Trophoblast cell (in vitro differentiated cells and primary cell): ENCODE data around the gene POU3F3.

Experiments used
- DNase-seq, 2 donors: peaks; one replicate each; pipeline ENCODE4 v3.0.0-alpha.2; 2016
- H2AFZ ChIP-seq: 2 replicates; pipeline ENCODE4 v1.6.1; 2013; ENCODE audit warnings: low read length, moderate library complexity, mild to moderate bottlenecking; ENCODE audit not compliant: insufficient read depth, poor library complexity
- H2AK5ac ChIP-seq: 2 replicates; pipeline ENCODE4 v1.6.1; 2013; ENCODE audit warnings: mild to moderate bottlenecking, low read length
- H2BK120ac ChIP-seq: 2 replicates; pipeline ENCODE4 v1.6.1; 2013; ENCODE audit warnings: low read length, mild to moderate bottlenecking, moderate library complexity; ENCODE audit not compliant: insufficient read depth, poor library complexity
- H2BK12ac ChIP-seq: 2 replicates; pipeline ENCODE4 v1.6.1; 2013; ENCODE audit warnings: mild to moderate bottlenecking, low read length, moderate library complexity
- H2BK5ac ChIP-seq: 2 replicates; pipeline ENCODE4 v1.6.1; 2013; ENCODE audit warnings: low read length, low read depth, moderate library complexity, mild to moderate bottlenecking; ENCODE audit not compliant: poor library complexity
- H3K14ac ChIP-seq: 2 replicates; pipeline ENCODE4 v1.6.1; 2013; ENCODE audit warnings: mild to moderate bottlenecking, low read length
- H3K18ac ChIP-seq: 2 replicates; pipeline ENCODE4 v1.6.1; 2013; ENCODE audit warnings: mild to moderate bottlenecking, low read length
- H3K23ac ChIP-seq: 2 replicates; pipeline ENCODE4 v1.6.1; 2013; ENCODE audit warnings: low read length
- H3K27ac ChIP-seq: 2 replicates; pipeline ENCODE4 v1.5.1; 2013; ENCODE audit warnings: low read depth, mild to moderate bottlenecking, inconsistent platforms, low read length, moderate library complexity
- H3K27me3 ChIP-seq: 2 replicates; pipeline ENCODE4 v1.6.1; 2013; ENCODE audit warnings: inconsistent platforms, mild to moderate bottlenecking, low read length, moderate library complexity; ENCODE audit not compliant: insufficient read depth
- H3K36me3 ChIP-seq, 2 experiments: 1 replicate in 1 of 2; 2 replicates in 1 of 2; pipeline ENCODE4 v1.6.1; 2013; ENCODE audit warnings: low read length in 2 of 2, mild to moderate bottlenecking in 2 of 2, moderate library complexity in 1 of 2; ENCODE audit not compliant: insufficient read depth in 2 of 2, control insufficient read depth in 1 of 2
- H3K4ac ChIP-seq: 2 replicates; pipeline ENCODE4 v1.6.1; 2013; ENCODE audit warnings: low read depth, mild to moderate bottlenecking, low read length, moderate library complexity
- H3K4me1 ChIP-seq, 2 experiments: 1 replicate in 1 of 2; 2 replicates in 1 of 2; pipeline ENCODE4 v1.6.1; 2013; ENCODE audit warnings: low read length in 2 of 2, mild to moderate bottlenecking in 2 of 2, moderate library complexity in 1 of 2; ENCODE audit not compliant: insufficient read depth in 2 of 2, control insufficient read depth in 1 of 2
- H3K4me2 ChIP-seq: 2 replicates; pipeline ENCODE4 v1.6.1; 2013; ENCODE audit warnings: inconsistent platforms, mild to moderate bottlenecking, low read length, moderate library complexity
- H3K4me3 ChIP-seq: 2 replicates; pipeline ENCODE4 v1.5.1; 2013; ENCODE audit warnings: mild to moderate bottlenecking, low read depth, low read length, inconsistent platforms
- H3K79me1 ChIP-seq: one replicate; pipeline ENCODE4 v1.6.1; 2013; ENCODE audit warnings: low read length
- H3K79me2 ChIP-seq: 2 replicates; pipeline ENCODE4 v1.6.1; 2013; ENCODE audit warnings: low read length, mild to moderate bottlenecking; ENCODE audit not compliant: control insufficient read depth, insufficient read depth, poor library complexity
- H3K9ac ChIP-seq: 2 replicates; pipeline ENCODE4 v1.6.1; 2013; ENCODE audit warnings: mild to moderate bottlenecking, low read length
- H3K9me3 ChIP-seq: 2 replicates; pipeline ENCODE4 v1.6.1; 2013; ENCODE audit warnings: low read depth, mild to moderate bottlenecking, control low read depth, inconsistent platforms, low read length; ENCODE audit not compliant: insufficient read depth
- H4K12ac ChIP-seq: 2 replicates; pipeline ENCODE4 v1.6.1; 2013; ENCODE audit warnings: low read depth, mild to moderate bottlenecking, low read length, moderate library complexity
- H4K8ac ChIP-seq: 2 replicates; pipeline ENCODE4 v1.6.1; 2013; ENCODE audit warnings: low read depth, mild to moderate bottlenecking, low read length, moderate library complexity
- H4K91ac ChIP-seq: one replicate; pipeline ENCODE4 v1.6.1; 2013; ENCODE audit warnings: low read depth, mild to moderate bottlenecking, low read length, moderate library complexity
- WGBS: extraction: QIAGEN DNeasy Blood & Tissue Kit; methylation state at CpG from one replicate; pipeline ENCODE4 v1.1.7; 2013; ENCODE audit warnings: missing lambda C conversion rate; ENCODE audit not compliant: insufficient read length, insufficient coverage; ENCODE audit errors: extremely low coverage; 5-methylcytosine and 5-hydroxymethylcytosine counted together

POU3F3 gene

DNA sequence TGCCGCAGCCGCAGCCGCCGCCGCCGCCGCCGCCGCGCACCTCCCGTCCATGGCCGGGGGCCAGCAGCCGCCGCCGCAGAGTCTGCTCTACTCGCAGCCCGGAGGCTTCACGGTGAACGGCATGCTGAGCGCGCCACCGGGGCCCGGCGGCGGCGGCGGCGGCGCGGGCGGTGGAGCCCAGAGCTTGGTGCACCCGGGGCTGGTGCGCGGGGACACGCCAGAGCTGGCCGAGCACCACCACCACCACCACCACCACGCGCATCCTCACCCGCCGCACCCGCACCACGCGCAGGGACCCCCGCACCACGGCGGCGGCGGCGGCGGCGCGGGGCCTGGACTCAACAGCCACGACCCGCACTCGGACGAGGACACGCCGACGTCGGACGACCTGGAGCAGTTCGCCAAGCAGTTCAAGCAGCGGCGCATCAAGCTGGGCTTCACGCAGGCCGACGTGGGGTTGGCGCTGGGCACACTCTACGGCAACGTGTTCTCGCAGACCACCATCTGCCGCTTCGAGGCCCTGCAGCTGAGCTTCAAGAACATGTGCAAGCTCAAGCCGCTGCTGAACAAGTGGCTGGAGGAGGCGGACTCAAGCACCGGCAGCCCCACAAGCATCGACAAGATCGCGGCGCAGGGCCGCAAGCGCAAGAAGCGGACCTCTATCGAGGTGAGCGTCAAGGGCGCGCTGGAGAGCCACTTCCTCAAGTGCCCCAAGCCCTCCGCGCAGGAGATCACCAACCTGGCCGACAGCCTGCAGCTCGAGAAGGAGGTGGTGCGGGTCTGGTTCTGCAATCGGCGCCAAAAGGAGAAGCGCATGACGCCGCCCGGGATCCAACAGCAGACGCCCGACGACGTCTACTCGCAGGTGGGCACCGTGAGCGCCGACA lies 2.4 kb downstream of the POU3F3 start:
- H2AK5ac ChIP-seq, result no peak overlapping the region
- WGBS, result no CpG with 5 or more reads among the region's 106 CpGs
- no peak overlapping the region for H3K14ac ChIP-seq
- H3K79me2 ChIP-seq, result no peaks in the 10 kb centered on the region
- peaks cover 7% of the 10 kb centered on the region for H3K9me3 ChIP-seq
- no peak overlapping the region for H3K9ac ChIP-seq
- H2BK5ac ChIP-seq, result no peak overlapping the region
- H4K8ac ChIP-seq, result no peak overlapping the region
- no peak overlapping the region for H3K4me3 ChIP-seq
- H4K91ac ChIP-seq, result no peak overlapping the region
- peak; percentile 4 to 20 for DNase-seq
- peaks cover 74% of the 10 kb centered on the region for H3K27me3 ChIP-seq
- H3K4me2 ChIP-seq, result no peak overlapping the region
- H3K79me1 ChIP-seq, result no peaks in the 10 kb centered on the region
- H3K4me1 ChIP-seq, result peaks cover 4 to 14% of the 10 kb centered on the region in 2 experiments
- H3K18ac ChIP-seq, result no peak overlapping the region
- H3K27ac ChIP-seq, result no peak overlapping the region
- peak overlapping the region; percentile 12 for H4K12ac ChIP-seq
- H3K4ac ChIP-seq, result no peak overlapping the region
- H3K23ac ChIP-seq, result no peak overlapping the region
- no peak overlapping the region for H2BK12ac ChIP-seq
- H3K36me3 ChIP-seq, result no peaks in the 10 kb centered on the region
- no peak overlapping the region for H2AFZ ChIP-seq
- no peak overlapping the region for H2BK120ac ChIP-seq

DNA sequence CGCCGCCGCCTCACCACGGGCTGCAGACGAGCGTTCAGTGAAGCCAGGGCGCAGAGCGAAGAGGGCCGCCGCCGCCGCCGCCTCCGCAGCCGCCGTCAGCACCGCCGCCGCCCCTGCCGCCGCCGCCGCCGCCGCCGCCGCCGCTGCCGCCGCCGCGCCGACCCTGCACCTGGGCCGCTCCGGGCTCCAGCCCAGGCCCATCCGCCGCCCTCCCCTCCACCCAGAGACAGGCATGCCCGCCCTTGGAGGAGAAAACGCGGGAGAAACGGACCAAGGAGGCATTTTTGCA lies 3.0 kb downstream of the POU3F3 start:
- H4K12ac ChIP-seq, result peak overlapping the region; percentile 12
- H3K4me3 ChIP-seq, result no peak overlapping the region
- no peak overlapping the region for H2BK12ac ChIP-seq
- H3K18ac ChIP-seq, result no peak overlapping the region
- no CpG with 5 or more reads among the region's 41 CpGs for WGBS
- H2AK5ac ChIP-seq, result no peak overlapping the region
- no peak overlapping the region for H3K23ac ChIP-seq
- H2AFZ ChIP-seq, result no peak overlapping the region
- peaks cover 7% of the 10 kb centered on the region for H3K9me3 ChIP-seq
- no peak overlapping the region for H2BK120ac ChIP-seq
- no peak for DNase-seq
- H3K79me2 ChIP-seq, result no peaks in the 10 kb centered on the region
- H2BK5ac ChIP-seq, result no peak overlapping the region
- H3K27me3 ChIP-seq, result peaks cover 74% of the 10 kb centered on the region
- H3K36me3 ChIP-seq, result no peaks in the 10 kb centered on the region
- H3K4me2 ChIP-seq, result no peak overlapping the region
- H3K9ac ChIP-seq, result no peak overlapping the region
- peaks cover 4 to 14% of the 10 kb centered on the region in 2 experiments for H3K4me1 ChIP-seq
- no peak overlapping the region for H3K4ac ChIP-seq
- H3K79me1 ChIP-seq, result no peaks in the 10 kb centered on the region
- no peak overlapping the region for H3K14ac ChIP-seq
- H3K27ac ChIP-seq, result no peak overlapping the region
- H4K91ac ChIP-seq, result no peak overlapping the region
- H4K8ac ChIP-seq, result no peak overlapping the region

DNA sequence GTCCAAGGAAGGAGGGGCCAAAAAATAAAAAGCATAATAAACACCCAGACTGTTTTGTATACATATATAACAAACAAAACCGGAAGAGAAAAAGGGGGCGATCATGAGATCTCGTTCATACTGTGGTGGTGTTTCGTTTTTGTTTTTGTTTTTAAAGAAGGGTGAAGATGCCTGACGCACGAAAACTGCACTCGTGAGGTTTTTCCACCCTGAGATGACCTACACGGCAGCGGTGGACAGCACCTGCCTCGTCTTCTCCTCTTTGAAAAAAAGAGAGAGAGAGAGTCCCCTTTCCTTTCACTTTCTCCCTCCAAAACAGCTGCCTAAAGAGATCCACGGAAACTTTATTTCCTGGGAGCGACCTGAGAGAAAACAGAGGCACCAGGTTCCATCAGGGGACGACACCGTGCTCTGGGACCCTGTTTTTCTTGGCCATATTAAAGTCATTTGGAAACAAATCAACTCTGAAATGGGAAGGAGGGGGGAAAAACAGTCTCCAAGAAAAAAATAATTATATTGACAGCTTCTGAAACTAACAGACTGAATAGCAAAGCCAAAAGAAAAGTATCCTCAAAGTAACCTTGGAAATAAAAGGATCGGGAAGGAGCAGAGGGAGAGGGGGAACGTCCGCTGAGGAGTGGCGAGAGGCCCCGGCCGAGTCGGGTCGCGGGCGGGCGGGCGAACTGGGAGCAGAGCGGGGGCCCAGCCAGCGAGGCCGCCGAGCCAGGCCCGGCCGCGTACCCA lies 3.5 kb downstream of the POU3F3 start:
- Histone ChIP-seq H3K36me3 (no peaks in the 10 kb centered on the region), H3K79me2 (no peaks in the 10 kb centered on the region), H3K14ac (no peak overlapping the region), H4K12ac (no peak overlapping the region), H3K27ac (no peak overlapping the region), H2AK5ac (no peak overlapping the region), H4K91ac (no peak overlapping the region), H3K9me3 (peaks cover 7% of the 10 kb centered on the region), H2BK120ac (no peak overlapping the region), H2BK5ac (no peak overlapping the region), H3K4ac (no peak overlapping the region), H3K23ac (no peak overlapping the region), H4K8ac (no peak overlapping the region), H3K18ac (no peak overlapping the region), H3K27me3 (peaks cover 74% of the 10 kb centered on the region), H3K9ac (no peak overlapping the region), H2AFZ (no peak overlapping the region), H3K79me1 (no peaks in the 10 kb centered on the region), H3K4me2 (no peak overlapping the region), H3K4me1 (peaks cover 8 to 17% of the 10 kb centered on the region in 2 experiments), H2BK12ac (no peak overlapping the region), H3K4me3 (no peak overlapping the region)
- WGBS, result no CpG with 5 or more reads among the region's 33 CpGs
- no peak for DNase-seq

DNA sequence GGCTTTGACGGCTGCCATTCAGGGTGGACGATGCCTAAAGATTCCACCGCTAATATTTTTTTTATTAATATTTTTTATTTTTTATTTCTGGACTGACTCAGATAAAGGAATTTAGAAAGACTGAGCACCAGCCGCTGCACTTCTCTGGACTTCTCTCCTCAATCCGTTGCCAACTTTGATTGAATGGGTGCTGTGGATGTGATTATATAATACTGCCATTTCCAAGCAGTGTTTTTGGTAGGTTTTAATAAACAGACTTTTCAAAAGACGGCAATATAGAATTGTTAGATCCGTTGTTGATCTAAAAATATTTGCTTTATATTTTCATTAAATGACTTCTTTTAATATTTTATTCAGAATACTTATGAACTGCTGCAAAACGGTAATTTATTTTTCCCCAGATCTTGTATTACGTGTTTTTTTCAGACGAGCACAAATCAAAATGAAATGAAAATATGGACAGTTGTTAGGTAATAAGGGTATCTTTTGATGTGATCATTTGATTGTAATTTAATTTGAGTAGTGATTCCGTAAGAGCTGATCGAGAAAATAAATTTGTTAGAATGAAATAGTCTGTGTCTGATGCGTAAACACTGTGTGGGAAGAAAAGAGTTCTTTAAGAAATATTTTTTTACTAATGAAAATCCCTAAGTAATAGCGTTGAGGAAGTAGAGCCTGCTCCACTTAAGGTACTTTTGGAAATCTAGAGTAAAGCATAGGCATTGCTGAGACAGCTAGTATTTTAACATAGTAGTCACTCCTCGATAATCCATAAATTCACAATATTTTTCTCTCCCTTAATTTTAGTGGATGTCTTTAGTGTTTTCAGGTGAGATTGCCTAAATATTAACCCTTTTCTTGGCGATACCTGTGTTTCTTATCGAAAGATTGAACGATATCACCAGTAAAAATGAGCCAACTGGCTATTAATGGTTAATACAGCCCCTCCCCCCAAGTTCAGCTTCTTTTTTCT lies 4.4 kb downstream of the POU3F3 start:
- H3K27me3 ChIP-seq, result peaks cover 73% of the 10 kb centered on the region
- H4K8ac ChIP-seq, result no peak overlapping the region
- H3K18ac ChIP-seq, result no peak overlapping the region
- no peak for DNase-seq
- H4K12ac ChIP-seq, result no peak overlapping the region
- H3K4ac ChIP-seq, result no peak overlapping the region
- no peak overlapping the region for H3K4me2 ChIP-seq
- H3K79me2 ChIP-seq, result no peaks in the 10 kb centered on the region
- no peak overlapping the region for H2AFZ ChIP-seq
- no peak overlapping the region for H2BK12ac ChIP-seq
- no peak overlapping the region for H3K23ac ChIP-seq
- no peak overlapping the region for H2BK120ac ChIP-seq
- H3K4me3 ChIP-seq, result no peak overlapping the region
- H2AK5ac ChIP-seq, result no peak overlapping the region
- WGBS, result no CpG with 5 or more reads among the region's 18 CpGs
- no peak overlapping the region for H3K27ac ChIP-seq
- no peaks in the 10 kb centered on the region for H3K79me1 ChIP-seq
- H3K14ac ChIP-seq, result no peak overlapping the region
- H3K9ac ChIP-seq, result no peak overlapping the region
- peaks cover 5 to 12% of the 10 kb centered on the region in 2 experiments for H3K4me1 ChIP-seq
- no peak overlapping the region for H2BK5ac ChIP-seq
- H4K91ac ChIP-seq, result no peak overlapping the region
- peaks cover 7% of the 10 kb centered on the region for H3K9me3 ChIP-seq
- no peaks in the 10 kb centered on the region for H3K36me3 ChIP-seq
